ENCODE measurements around the gene DLG2. TPM values are rescaled to one million over a fixed set of nuclear protein-coding genes. Genes with fewer than 3 reads are reported as not detected.

The DLG2 gene
- total RNA-seq, 1 experiment from 2014 or later = 12.1 TPM

DNA sequence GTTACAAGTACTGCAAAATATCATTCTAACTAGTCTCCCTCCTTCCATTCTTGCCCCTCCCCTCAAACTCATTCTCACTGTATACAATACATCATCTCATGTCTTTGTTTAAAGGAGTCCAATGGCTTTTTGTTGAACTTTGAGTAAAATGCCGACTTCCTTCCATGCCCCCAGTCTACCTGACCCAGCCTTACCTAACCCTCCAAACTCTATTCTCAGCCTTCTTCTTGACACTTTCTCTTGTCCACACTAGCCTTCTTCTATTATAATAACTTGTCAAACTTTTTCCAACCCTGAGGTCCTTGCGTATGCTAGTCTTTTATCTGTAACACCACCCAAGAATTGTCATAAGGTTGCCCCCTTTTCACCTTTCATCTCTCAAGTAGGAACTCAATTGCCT is 1329.6 kb downstream of the DLG2 start:
- H3K27me3 ChIP-seq = no peaks in the 10 kb centered on the region
- H3K36me3 ChIP-seq = no peaks in the 10 kb centered on the region
- H3K4me1 ChIP-seq = no peaks in the 10 kb centered on the region
- no peak overlapping the region for H3K4me3 ChIP-seq
- H3K27ac ChIP-seq = no peak overlapping the region
- no peaks in the 10 kb centered on the region for H3K9me3 ChIP-seq (replicated peaks)
- no peak for DNase-seq

DNA sequence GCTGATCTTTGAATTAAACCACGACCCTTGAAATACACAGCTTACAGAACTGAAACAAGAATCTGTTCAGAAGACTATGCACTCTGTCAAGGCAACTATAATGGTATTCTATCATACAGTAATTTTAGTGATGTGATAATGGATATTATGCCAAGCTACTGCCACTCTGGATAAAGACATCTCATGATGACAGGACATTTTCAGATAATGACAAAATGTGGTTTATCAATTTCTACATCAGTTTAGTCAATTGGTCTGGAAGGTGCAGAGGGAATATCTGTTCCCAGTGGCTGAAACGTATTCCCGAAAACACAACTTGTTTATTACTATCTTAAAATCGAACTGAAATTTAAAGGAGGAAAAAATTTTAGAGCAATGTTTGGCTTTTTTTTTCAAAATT is 1331.3 kb downstream of the DLG2 start:
- no peak overlapping the region for H3K27ac ChIP-seq
- no peaks in the 10 kb centered on the region for H3K9me3 ChIP-seq (replicated peaks)
- no peaks in the 10 kb centered on the region for H3K27me3 ChIP-seq
- no peak for DNase-seq
- no peaks in the 10 kb centered on the region for H3K4me1 ChIP-seq
- H3K36me3 ChIP-seq = no peaks in the 10 kb centered on the region
- H3K4me3 ChIP-seq = no peak overlapping the region

DNA sequence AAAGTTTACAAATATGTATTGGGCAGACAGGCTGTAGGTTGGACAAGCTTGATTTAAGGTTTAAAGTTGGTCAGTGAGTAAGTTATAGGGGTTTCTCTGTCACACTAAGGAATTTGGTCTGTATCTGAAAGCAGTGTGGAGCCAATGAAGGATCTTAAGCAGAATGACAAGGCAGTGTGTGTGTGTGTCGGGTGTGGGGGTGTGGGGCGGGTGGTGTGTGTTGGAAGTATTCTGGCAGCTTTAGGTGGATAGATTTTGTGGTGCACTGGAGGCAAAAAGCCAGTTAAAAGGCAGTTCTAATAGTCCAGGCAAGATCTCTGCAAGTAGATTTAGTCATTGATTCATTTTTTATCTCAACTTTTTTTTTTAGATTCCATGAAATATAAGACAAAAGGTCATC is 1334.2 kb downstream of the DLG2 start:
- Histone ChIP-seq H3K4me1 (no peaks in the 10 kb centered on the region), H3K4me3 (no peak overlapping the region)
- DNase-seq = no peak

DNA sequence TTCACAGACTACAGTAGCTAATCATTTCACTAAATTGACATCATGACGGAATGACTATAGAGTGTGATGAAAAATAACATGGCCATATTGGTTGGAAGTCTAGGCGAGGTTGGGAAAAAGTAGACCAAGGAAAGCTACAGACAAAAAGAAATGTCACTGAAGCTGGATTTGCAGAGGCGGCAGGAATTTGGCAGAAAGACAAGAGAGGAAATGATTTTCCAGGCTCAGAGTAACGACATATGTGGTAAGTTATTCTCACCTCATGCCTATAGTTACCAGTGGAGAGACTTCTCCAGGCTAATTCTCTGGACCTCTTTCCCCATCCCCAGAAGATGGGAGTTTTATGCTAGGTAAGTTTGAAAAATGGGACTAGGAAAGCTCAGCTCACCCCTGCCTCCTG is 1335.1 kb downstream of the DLG2 start:
- no peaks in the 10 kb centered on the region for H3K4me1 ChIP-seq
- H3K9me3 ChIP-seq (replicated peaks) = no peaks in the 10 kb centered on the region
- no peak overlapping the region for H3K27ac ChIP-seq
- no peak for DNase-seq
- H3K4me3 ChIP-seq = no peak overlapping the region
- H3K27me3 ChIP-seq = no peaks in the 10 kb centered on the region
- H3K36me3 ChIP-seq = no peaks in the 10 kb centered on the region

More for the DNA sequence above, 1334.2 kb downstream of the DLG2 start:
- H3K27me3 ChIP-seq = no peaks in the 10 kb centered on the region
- no peaks in the 10 kb centered on the region for H3K36me3 ChIP-seq
- H3K9me3 ChIP-seq (replicated peaks) = no peaks in the 10 kb centered on the region
- H3K27ac ChIP-seq = no peak overlapping the region

DNA sequence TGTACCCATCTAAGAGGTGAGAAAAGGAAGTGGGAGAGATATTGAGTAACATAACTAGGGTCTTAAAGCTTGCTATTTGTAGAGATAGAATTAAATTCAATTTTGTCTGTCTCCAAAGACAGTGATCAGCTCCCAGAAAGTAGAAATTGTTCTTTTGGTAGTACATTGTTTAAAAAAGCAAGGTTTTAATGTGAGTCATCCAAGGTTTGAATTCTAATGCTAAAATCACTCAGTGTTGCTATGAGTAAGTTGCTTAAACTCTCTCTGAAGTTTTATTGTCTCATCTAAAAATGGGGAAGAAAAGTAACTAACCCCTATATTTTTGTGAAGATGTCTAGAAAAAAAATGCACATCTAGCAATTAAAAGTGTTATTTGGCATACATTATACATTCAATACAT is 1336.5 kb downstream of the DLG2 start:
- H3K27me3 ChIP-seq = no peaks in the 10 kb centered on the region
- no peaks in the 10 kb centered on the region for H3K36me3 ChIP-seq
- H3K4me3 ChIP-seq = no peak overlapping the region
- H3K9me3 ChIP-seq (replicated peaks) = no peaks in the 10 kb centered on the region
- no peaks in the 10 kb centered on the region for H3K4me1 ChIP-seq
- no peak overlapping the region for H3K27ac ChIP-seq
- DNase-seq = no peak

DNA sequence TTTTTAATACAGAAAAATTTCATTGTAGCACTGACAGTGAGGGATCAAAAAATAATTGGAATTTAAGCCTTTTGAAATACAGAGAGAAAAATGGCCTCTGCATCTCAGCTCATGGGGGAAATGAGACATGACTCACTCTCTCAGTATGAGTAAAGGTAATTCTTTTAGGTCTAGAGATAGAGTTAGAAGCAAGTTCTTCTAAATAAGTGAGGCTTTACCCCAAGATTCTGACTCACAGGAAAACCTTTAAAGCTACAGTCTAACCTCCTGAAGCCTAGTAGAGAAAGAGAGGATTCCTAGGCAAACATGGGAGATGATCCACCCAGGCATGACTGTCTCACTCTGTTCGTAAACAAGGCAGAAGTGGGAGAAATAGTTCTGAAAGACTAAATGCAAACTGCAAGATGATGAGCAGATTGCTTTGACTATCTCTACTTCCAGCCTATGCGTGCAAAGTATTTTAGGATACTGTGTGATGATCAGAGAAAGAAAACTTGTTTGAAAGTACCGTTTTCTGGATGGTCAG is 1337.7 kb downstream of the DLG2 start:
- H3K4me3 ChIP-seq = no peak overlapping the region
- H3K27ac ChIP-seq = no peak overlapping the region
- DNase-seq = no peak
- no peaks in the 10 kb centered on the region for H3K9me3 ChIP-seq (replicated peaks)
- no peaks in the 10 kb centered on the region for H3K36me3 ChIP-seq
- H3K4me1 ChIP-seq = no peaks in the 10 kb centered on the region
- H3K27me3 ChIP-seq = no peaks in the 10 kb centered on the region

DNA sequence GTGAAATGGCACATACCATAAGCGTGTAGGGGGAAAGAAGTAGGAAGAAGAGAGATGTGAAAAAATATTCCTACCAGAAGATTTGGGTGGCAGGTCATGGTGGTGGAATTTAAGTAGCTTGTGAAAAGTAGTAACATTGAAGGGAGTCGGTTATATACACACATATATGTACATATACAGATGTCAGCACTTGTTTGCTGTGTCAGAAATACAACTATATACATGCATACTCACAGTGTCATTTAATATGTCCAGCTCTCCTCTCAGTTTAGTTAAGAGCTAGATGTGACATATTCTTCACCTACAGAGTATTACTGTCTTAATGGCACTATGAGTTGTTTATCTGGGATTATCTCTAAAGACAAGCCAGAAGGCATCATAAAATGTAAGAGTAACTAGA is 1353.6 kb downstream of the DLG2 start:
- Histone ChIP-seq H3K36me3 (no peaks in the 10 kb centered on the region), H3K4me1 (no peaks in the 10 kb centered on the region)

DNA sequence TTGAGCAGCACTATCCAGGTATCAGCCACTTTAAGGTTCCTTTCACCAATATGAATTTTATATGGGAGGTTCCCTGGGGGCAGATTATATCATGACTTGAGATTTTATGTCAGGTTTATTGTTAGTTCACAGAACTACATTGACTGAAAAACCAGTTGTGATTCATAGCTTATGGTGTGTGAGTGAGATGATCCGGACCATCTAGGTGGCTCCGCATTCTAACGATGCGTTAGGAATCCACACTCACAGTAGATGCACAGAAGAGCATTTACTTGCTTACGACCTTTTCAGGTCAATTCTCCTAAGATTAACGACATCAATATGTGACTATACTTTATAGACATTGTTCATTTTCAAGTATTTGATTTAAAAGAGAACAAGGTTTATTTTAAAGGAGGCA is 1356.7 kb downstream of the DLG2 start:
- DNase-seq = no peak
- Histone ChIP-seq H3K9me3 (replicated peaks) (no peaks in the 10 kb centered on the region), H3K4me1 (no peaks in the 10 kb centered on the region), H3K4me3 (no peak overlapping the region), H3K36me3 (no peaks in the 10 kb centered on the region), H3K27ac (no peak overlapping the region), H3K27me3 (no peaks in the 10 kb centered on the region)

More for the DNA sequence above, 1353.6 kb downstream of the DLG2 start:
- no peaks in the 10 kb centered on the region for H3K9me3 ChIP-seq (replicated peaks)
- no peaks in the 10 kb centered on the region for H3K27me3 ChIP-seq
- no peak overlapping the region for H3K27ac ChIP-seq
- no peak for DNase-seq
- H3K4me3 ChIP-seq = no peak overlapping the region

DNA sequence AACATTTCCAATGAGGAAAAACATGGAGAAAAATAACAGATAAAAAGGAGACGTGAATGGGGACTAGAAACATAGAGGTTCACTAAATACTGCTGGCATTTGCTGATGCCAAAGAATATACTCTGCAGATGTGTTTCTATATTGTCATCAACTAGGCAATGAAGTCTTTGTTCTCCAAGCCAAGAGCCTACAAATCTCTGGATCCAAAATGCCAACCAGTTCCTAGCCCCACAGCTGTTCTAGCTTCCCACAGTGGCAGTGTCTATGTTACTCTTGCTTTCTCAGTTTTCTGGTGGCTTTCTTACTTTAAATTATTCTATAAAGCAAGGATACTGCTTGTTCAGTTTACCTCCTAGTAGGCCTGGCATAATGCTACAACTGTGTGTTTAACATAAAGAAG is 1363.1 kb downstream of the DLG2 start:
- Histone ChIP-seq H3K9me3 (replicated peaks) (no peaks in the 10 kb centered on the region), H3K36me3 (no peaks in the 10 kb centered on the region), H3K4me3 (no peak overlapping the region), H3K27ac (no peak overlapping the region), H3K4me1 (no peaks in the 10 kb centered on the region), H3K27me3 (no peaks in the 10 kb centered on the region)
- DNase-seq = peak in 1 of 2 experiments; percentile 24

DNA sequence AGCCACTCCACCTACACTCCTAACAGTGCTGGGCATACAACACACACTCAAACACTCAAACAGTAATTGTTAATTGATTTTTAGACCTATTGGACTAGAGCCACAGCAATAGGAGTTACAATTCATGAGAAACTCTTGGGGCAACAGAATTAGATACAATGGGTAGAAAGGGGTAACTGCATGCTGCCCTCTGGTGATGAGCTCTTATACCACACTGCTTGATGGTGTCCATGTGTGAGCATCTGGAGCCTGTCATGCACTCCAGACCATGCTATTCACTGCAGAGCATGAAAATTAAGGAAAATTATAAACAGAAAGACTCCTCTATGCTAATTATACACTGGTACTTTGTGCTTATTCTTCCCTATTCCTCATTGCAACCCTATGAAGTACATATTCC is 1365.4 kb downstream of the DLG2 start:
- Histone ChIP-seq H3K4me1 (no peaks in the 10 kb centered on the region), H3K36me3 (no peaks in the 10 kb centered on the region), H3K9me3 (replicated peaks) (no peaks in the 10 kb centered on the region), H3K4me3 (no peak overlapping the region), H3K27me3 (no peaks in the 10 kb centered on the region), H3K27ac (no peak overlapping the region)
- peak; percentile 13 to 46 for DNase-seq

DNA sequence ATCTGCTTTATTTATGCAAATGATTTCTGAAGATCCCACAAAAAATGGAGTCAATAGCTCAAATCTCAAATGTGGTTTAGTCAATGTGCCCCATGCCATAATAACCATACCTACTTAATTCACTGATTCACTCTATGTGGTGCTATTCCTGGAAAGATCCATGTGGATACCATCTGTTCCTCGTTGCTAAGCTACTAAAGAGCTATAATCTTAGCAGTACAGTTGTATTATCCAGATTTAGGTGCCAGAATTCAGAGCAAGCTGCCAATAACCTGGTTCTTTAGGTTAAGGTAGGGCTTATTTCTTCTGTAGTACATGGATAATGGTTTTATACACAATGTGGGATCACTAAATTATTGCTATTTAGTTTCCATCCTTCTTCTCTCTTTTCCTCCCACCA is 1366.3 kb downstream of the DLG2 start:
- H3K27me3 ChIP-seq = no peaks in the 10 kb centered on the region

DNA sequence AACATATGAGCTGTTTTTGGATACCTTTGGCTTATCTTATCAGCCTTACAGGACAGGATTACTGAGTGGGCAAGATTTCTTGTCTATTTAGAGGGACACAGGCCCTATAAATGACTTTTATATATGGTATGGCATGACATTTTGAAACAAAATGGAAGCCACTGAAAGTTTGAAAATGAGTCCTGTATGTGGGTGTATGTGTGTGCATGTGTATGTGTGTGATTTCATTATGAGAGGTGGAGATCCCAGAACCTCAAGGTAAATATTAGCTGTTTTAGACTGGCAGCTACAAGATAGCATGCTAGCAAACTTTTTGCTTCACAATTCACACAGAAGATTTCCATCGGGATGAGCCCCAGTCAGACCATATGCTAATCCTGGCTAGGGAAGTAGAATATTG is 1370.5 kb downstream of the DLG2 start:
- H3K9me3 ChIP-seq (replicated peaks) = no peaks in the 10 kb centered on the region; the same call in 1 of the 2 replicates
- no peak overlapping the region for H3K4me3 ChIP-seq
- no peak overlapping the region for H3K27ac ChIP-seq
- DNase-seq = no peak
- no peaks in the 10 kb centered on the region for H3K36me3 ChIP-seq
- H3K27me3 ChIP-seq = no peaks in the 10 kb centered on the region
- peaks cover 6% of the 10 kb centered on the region; the same call in 1 of the 2 replicates for H3K4me1 ChIP-seq

More for the DNA sequence above, 1366.3 kb downstream of the DLG2 start:
- Histone ChIP-seq H3K27ac (no peak overlapping the region), H3K36me3 (no peaks in the 10 kb centered on the region), H3K9me3 (replicated peaks) (no peaks in the 10 kb centered on the region; the same call in 1 of the 2 replicates), H3K4me3 (no peak overlapping the region), H3K4me1 (peaks cover 4% of the 10 kb centered on the region; the same call in 1 of the 2 replicates)
- DNase-seq = no peak

DNA sequence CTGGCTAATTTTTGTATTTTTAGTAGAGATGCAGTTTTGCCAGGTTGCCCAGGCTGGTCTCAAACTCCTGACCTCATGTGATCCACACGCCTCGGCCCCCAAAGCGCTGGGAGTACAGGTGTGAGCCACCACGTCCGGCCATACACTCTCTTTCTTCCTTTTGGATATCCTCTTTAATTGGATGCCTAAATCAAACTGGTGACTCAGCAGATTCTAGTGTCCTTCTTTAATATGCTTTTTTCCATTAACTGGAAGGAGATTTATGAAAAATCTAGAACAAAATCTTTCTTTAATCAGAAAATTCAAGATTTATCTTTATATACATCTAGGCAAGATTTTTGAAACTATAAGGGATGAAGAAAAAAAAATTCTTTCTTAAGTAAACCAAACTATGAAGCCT is 1371.7 kb downstream of the DLG2 start:
- DNase-seq = no peak
- H3K27ac ChIP-seq = no peak overlapping the region

DNA sequence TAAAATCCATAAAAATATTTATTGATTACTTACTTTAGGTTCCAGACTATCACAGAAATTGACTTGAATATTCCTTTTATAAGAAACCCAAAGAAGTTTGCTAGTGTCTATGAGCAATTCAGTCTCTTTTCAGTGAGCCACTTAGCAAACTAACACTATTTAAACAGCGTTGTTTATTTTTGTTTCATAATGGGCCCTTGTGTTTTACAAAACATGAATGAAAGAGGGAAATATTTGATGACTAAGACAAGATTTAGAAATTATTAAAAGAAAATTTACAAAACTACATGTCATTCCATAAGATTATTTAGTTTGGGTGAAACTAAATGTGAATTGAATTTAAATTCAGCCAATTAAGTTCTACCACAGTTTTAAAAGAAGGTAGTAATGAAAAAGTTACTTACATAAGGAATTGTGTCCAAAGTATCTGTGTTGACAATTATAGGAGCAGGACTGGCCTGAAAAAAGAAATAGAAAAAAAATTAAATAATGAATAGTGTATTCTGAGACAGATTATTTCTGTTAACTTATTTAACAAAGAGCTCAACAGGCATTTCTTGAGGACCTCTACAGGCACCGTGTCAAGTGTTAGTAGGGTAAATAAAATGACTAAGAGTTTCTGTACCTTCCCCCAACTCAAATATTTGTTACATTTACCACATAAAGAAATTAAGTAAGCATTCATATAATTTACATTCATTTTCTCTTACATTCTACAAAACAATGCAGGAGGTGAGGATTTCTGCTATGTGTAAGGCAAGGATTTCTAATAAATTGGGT is 1376.1 kb downstream of the DLG2 start:
- Histone ChIP-seq H3K4me1 (peaks cover 4% of the 10 kb centered on the region; the same call in 1 of the 2 replicates), H3K9me3 (replicated peaks) (no peaks in the 10 kb centered on the region; the same call in 1 of the 2 replicates)

More for the DNA sequence above, 1371.7 kb downstream of the DLG2 start:
- Histone ChIP-seq H3K36me3 (no peaks in the 10 kb centered on the region), H3K4me1 (peaks cover 6% of the 10 kb centered on the region; the same call in 1 of the 2 replicates), H3K27me3 (no peaks in the 10 kb centered on the region), H3K4me3 (no peak overlapping the region), H3K9me3 (replicated peaks) (no peaks in the 10 kb centered on the region; the same call in 1 of the 2 replicates)

DNA sequence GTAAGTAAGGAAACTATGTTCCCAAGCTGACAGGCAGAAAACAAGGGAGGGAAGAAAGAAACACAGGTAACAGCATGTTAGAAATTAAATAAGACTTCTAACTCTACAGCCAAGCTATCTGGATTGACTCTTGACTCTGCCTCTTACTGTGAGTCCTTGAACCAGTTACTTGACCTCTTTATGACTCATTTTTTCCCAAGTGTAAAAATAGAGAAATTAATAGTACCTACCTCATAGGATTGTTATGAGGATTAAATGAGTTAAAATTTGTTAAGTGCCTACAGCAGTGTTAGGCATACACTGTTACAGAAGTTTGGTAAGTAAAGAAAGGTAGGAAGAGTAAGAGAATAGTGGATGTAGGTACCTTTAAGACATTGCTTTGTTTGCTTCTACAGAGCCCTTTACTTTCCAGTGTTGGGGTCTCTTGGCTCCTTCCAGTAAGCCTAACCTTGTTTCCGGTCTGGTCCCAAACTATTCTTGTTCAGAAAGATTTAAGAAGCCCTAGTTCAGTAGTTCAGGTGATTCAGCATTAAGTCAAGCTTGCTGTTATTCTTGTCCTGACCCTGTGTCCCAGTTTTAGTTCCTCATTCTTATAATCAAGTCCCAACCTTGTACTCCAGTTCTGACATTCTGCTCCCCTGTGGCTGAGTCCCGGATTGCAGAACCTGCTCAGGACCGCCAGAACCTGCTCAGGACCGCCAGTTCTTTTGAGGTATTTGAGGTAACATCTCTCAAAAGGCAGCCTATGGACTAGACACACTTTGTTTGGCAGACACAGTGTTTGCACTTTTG is 1377.6 kb downstream of the DLG2 start:
- H3K4me3 ChIP-seq = no peak overlapping the region
- no peaks in the 10 kb centered on the region for H3K36me3 ChIP-seq
- DNase-seq = no peak
- no peaks in the 10 kb centered on the region for H3K4me1 ChIP-seq
- no peaks in the 10 kb centered on the region for H3K27me3 ChIP-seq
- no peaks in the 10 kb centered on the region for H3K9me3 ChIP-seq (replicated peaks)
- H3K27ac ChIP-seq = no peak overlapping the region

More for the DNA sequence above, 1376.1 kb downstream of the DLG2 start:
- no peaks in the 10 kb centered on the region for H3K27me3 ChIP-seq
- H3K27ac ChIP-seq = no peak overlapping the region
- no peak overlapping the region for H3K4me3 ChIP-seq
- H3K36me3 ChIP-seq = no peaks in the 10 kb centered on the region
- no peak for DNase-seq

Measured in SJCRH30 (cell line).